Prostate gland (tissue), 2 donors: Measurements from ENCODE around the gene CALR. TPM values are rescaled to one million over a fixed set of nuclear protein-coding genes. Genes with fewer than 3 reads are reported as not detected.
A peak's percentile ranks its signal among the peaks of the same experiment; 100 is the strongest.

Experiments
- DNase-seq: peaks from one replicate; pipeline ENCODE4 v3.0.0-alpha.2; 2019; ENCODE audit warnings: low spot score
- H3K27ac ChIP-seq, 2 donors: fragments of 200-600 bp; sonication (generic); 2 replicates each; pipeline ENCODE4 v1.5.1; 2017 to 2019
- H3K27me3 ChIP-seq: fragments of 200-600 bp; sonication (generic); replicated peaks from 2 replicates; pipeline ENCODE4 v1.5.1; 2019; ENCODE audit not compliant: insufficient read depth
- H3K36me3 ChIP-seq, 2 donors: fragments of 200-600 bp; sonication (generic); 1 replicate in 1 of 2; 2 replicates in 1 of 2; pipeline versions ENCODE4 v1.5.1 to v1.8.1; 2017 to 2019
- H3K4me1 ChIP-seq: fragments of 200-600 bp; sonication (generic); replicated peaks from 2 replicates; pipeline ENCODE4 v1.5.1; 2019
- H3K4me3 ChIP-seq, 2 donors: fragments of 200-600 bp; sonication (generic); 2 replicates each; pipeline ENCODE4 v1.5.1; 2017 to 2019
- H3K9me3 ChIP-seq: fragments of 200-600 bp; sonication (generic); 2 replicates; pipeline ENCODE4 v1.5.1; 2017
- POLR2A ChIP-seq: fragments of 450-650 bp; IDR thresholded peaks from one replicate; pipeline ENCODE4 v1.6.1; 2016; ENCODE audit warnings: antibody characterized with exemption, mild to moderate bottlenecking
- POLR2AphosphoS5 ChIP-seq: sonication (generic); formaldehyde crosslinking; IDR thresholded peaks from one replicate; pipeline ENCODE4 v1.6.1; 2017; ENCODE audit warnings: antibody characterized with exemption
- WGBS: methylation state at CpG from one replicate; pipeline ENCODE4 v1.1.5; 2018; 5-methylcytosine and 5-hydroxymethylcytosine counted together
- intact Hi-C: fragments of 100-400 bp; cut with DNase I; formaldehyde crosslinking; loops from one replicate; pipeline ENCODE4 v1.14.2; 2022
- total RNA-seq, 2 donors: library from RNA; depleted of rRNA; stranded (reverse); fragments of >200 nt; gene quantifications; one replicate each; pipeline ENCODE4 v1.1.0, GENCODE V29; 2016
- TF ChIP-seq, protein P1 (sequence below), 4 experiments: fragments of 200-600 bp in 2 of 4; fragments of 450-650 bp in 2 of 4; sonication (generic) in 2 of 4; IDR thresholded peaks; 1 replicate in 3 of 4; 2 replicates in 1 of 4; pipeline ENCODE4 v1.5.1; 2016 to 2019; ENCODE audit warnings: antibody characterized with exemption in 4 of 4, mild to moderate bottlenecking in 2 of 4, moderate library complexity in 2 of 4

CALR gene
- total RNA-seq, 2 donors from 2014 or later: 532 to 980 TPM

GRCh38 chr19:12922959-12923358, 15.4 kb upstream of the CALR start:
- Histone ChIP-seq H3K27ac (no peak overlapping the region), H3K27me3 (no peaks in the 10 kb centered on the region), H3K36me3 (peaks cover 24 to 42% of the 10 kb centered on the region in 2 donors), H3K4me3 (no peak overlapping the region), H3K4me1 (no peaks in the 10 kb centered on the region), H3K9me3 (no peaks in the 10 kb centered on the region)
- no peak for DNase-seq
- WGBS: 95% methylated on average over 4 of the region's 4 CpGs
- no peak for TF ChIP-seq POLR2A
- TF ChIP-seq, protein P1, sequence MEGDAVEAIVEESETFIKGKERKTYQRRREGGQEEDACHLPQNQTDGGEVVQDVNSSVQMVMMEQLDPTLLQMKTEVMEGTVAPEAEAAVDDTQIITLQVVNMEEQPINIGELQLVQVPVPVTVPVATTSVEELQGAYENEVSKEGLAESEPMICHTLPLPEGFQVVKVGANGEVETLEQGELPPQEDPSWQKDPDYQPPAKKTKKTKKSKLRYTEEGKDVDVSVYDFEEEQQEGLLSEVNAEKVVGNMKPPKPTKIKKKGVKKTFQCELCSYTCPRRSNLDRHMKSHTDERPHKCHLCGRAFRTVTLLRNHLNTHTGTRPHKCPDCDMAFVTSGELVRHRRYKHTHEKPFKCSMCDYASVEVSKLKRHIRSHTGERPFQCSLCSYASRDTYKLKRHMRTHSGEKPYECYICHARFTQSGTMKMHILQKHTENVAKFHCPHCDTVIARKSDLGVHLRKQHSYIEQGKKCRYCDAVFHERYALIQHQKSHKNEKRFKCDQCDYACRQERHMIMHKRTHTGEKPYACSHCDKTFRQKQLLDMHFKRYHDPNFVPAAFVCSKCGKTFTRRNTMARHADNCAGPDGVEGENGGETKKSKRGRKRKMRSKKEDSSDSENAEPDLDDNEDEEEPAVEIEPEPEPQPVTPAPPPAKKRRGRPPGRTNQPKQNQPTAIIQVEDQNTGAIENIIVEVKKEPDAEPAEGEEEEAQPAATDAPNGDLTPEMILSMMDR (IDR thresholded peaks at IDR 0.05): no peak
- TF ChIP-seq POLR2AphosphoS5: no peak
- intact Hi-C loops: no loop called here

DNA sequence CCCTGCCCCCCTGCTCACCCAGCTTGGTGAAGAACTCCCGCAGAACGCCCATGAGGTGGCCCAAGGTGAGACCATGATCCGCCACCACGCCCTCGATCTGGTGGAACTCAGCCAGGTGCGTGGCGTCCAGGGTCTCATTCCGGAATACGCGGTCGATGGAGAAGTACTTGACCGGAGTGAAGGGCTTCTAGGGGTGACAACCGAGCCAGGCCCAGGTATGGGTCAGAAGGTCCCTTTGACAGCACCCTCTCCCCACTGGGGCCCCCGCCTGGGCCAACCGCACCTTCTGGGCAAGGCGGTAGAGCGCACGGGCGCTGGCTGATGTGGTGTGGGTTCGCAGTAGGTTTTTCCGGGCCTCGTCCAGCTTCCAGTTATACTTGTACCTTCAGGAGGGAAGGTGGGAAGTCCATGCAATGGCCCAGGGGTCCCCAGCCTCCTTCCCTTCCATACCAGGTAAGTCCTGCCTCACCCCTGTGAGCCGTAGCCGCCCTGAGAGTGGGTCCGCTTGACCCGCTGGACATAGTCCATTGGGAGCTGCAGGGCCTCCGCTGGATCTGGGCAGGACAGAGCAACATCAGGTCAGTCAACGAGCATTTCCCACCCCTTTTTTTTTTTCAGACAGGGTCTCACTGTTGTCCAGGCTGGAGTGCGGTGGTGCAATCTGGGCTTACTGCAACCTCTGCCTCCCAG, 13.6 kb upstream of the CALR start:
- intact Hi-C loops: no loop called here
- 94% methylated on average over 29 of the region's 29 CpGs for WGBS
- peaks cover 24 to 42% of the 10 kb centered on the region in 2 donors for H3K36me3 ChIP-seq

GRCh38 chr19:12930002-12930645, 8.3 kb upstream of the CALR start:
- no peaks in the 10 kb centered on the region for H3K27me3 ChIP-seq
- peaks cover 9 to 16% of the 10 kb centered on the region in 2 donors for H3K36me3 ChIP-seq
- peaks cover 6% of the 10 kb centered on the region for H3K4me1 ChIP-seq
- 93% methylated on average over 19 of the region's 19 CpGs for WGBS
- H3K4me3 ChIP-seq: no peak overlapping the region
- no peak for DNase-seq
- no peaks in the 10 kb centered on the region for H3K9me3 ChIP-seq
- no peak overlapping the region for H3K27ac ChIP-seq
- no peak for TF ChIP-seq POLR2AphosphoS5
- TF ChIP-seq, protein P1 (IDR thresholded peaks at IDR 0.05): no peak
- TF ChIP-seq POLR2A: no peak
- intact Hi-C loops: loop anchor here (10.0 kb wide), 1 partner anchor 45 kb away; the partner anchor contains the start of genes DNASE2 and KLF1

More for the DNA sequence above, 13.6 kb upstream of the CALR start:
- no peaks in the 10 kb centered on the region for H3K4me1 ChIP-seq
- H3K9me3 ChIP-seq: no peaks in the 10 kb centered on the region
- DNase-seq: no peak
- no peak overlapping the region for H3K4me3 ChIP-seq
- no peaks in the 10 kb centered on the region for H3K27me3 ChIP-seq
- H3K27ac ChIP-seq: no peak overlapping the region
- TF ChIP-seq POLR2AphosphoS5 (no peak), POLR2A (no peak)
- TF ChIP-seq, protein P1 (IDR thresholded peaks at IDR 0.05): no peak

GRCh38 chr19:12932392-12933286, 5.8 kb upstream of the CALR start:
- TF ChIP-seq POLR2AphosphoS5: no peak
- TF ChIP-seq POLR2A: no peak
- TF ChIP-seq, protein P1 (IDR thresholded peaks at IDR 0.05): no peak
- Histone ChIP-seq H3K9me3 (no peaks in the 10 kb centered on the region), H3K27me3 (no peaks in the 10 kb centered on the region), H3K36me3 (no peaks in the 10 kb centered on the region), H3K27ac (peak overlapping the region; percentile 60 to 63), H3K4me3 (peak overlapping the region; percentile 77 to 83), H3K4me1 (peaks cover 7% of the 10 kb centered on the region)
- no peak for DNase-seq
- 27% methylated on average over 16 of the region's 16 CpGs for WGBS
- intact Hi-C loops: loop anchor here (10.0 kb wide), 1 partner anchor 48 kb away; the partner anchor contains the start of genes DNASE2 and KLF1
